ENCODE results near the gene KBTBD12.

KBTBD12 gene

DNA sequence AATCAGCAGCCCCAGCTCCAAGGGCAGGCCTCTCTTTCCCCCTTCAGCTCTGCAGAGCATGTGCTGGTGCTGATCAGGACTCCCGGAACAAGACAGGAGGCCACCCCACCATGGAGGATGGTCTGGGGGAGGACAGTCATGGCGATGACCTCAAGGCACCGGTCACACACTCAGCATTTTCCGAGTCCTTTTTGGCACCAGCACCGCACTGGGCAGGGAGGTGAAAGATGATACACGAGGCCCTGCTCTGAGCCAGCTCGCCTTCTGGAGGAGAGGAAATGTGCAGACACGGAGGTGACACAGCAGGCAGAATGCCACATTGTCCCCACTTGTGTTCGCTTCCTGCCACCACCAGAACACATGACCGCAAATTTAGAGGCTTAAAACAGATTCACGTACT, 75.4 kb downstream of the KBTBD12 start:
- TF ChIP-seq, protein P1, sequence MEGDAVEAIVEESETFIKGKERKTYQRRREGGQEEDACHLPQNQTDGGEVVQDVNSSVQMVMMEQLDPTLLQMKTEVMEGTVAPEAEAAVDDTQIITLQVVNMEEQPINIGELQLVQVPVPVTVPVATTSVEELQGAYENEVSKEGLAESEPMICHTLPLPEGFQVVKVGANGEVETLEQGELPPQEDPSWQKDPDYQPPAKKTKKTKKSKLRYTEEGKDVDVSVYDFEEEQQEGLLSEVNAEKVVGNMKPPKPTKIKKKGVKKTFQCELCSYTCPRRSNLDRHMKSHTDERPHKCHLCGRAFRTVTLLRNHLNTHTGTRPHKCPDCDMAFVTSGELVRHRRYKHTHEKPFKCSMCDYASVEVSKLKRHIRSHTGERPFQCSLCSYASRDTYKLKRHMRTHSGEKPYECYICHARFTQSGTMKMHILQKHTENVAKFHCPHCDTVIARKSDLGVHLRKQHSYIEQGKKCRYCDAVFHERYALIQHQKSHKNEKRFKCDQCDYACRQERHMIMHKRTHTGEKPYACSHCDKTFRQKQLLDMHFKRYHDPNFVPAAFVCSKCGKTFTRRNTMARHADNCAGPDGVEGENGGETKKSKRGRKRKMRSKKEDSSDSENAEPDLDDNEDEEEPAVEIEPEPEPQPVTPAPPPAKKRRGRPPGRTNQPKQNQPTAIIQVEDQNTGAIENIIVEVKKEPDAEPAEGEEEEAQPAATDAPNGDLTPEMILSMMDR (IDR thresholded peaks at IDR 0.05; ENCODE audit: low read depth, low read length, missing control alignments) = no peak
- H3K4me3 ChIP-seq (ENCODE audit: low read depth, low read length) = no peak overlapping the region
- DNase-seq (ENCODE audit: low read depth) = no peak
- in situ Hi-C loops (cut with HindIII; ENCODE audit: low sequenced_read_pairs) = no loop called here

DNA sequence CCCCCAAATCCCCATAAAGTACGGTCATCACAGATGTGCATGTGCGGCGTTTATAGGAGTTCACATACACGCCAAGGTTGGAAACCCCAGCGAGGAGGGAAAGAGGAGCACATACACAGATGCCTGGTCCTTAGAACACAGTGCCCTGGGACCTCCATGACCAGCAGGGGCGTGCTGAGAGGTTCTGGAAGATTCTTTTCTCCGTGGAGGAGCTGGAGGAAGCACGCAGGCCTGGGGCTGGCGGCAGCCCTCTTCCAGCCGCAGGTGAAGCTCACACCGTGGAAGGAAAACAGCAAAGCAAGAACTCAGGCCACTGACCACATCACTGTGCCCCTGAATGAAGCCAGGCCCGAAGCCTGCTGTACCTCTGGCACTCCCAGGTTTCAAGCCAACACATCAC, 76.2 kb downstream of the KBTBD12 start:
- in situ Hi-C loops (cut with HindIII; ENCODE audit: low sequenced_read_pairs) = no loop called here
- no peak overlapping the region for H3K4me3 ChIP-seq (ENCODE audit: low read depth, low read length)
- TF ChIP-seq, protein P1 (IDR thresholded peaks at IDR 0.05; ENCODE audit: low read depth, low read length, missing control alignments) = no peak
- no peak for DNase-seq (ENCODE audit: low read depth)

DNA sequence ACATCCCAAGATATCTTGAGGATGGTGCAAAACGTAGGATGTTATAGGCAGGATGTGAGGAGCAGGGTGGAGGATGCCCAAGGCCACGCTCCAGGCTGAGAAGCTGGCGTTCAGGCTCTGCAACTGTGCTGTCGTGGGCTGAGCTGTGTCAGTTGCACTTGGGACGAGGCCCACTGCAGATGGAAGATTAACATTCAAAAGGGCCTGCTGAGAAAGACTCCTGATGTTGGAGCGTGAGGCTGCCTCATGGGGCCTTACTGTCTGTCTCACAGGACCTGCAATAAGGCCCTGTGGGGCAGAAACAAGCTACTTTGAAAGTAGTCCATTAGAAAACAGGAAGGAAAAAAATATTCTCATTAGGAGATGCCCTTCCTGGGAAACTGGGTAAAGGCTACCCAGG, 76.6 kb downstream of the KBTBD12 start:
- DNase-seq (ENCODE audit: low read depth) = no peak
- TF ChIP-seq, protein P1 (IDR thresholded peaks at IDR 0.05; ENCODE audit: low read depth, low read length, missing control alignments) = no peak
- in situ Hi-C loops (cut with HindIII; ENCODE audit: low sequenced_read_pairs) = no loop called here
- H3K4me3 ChIP-seq (ENCODE audit: low read depth, low read length) = no peak overlapping the region

DNA sequence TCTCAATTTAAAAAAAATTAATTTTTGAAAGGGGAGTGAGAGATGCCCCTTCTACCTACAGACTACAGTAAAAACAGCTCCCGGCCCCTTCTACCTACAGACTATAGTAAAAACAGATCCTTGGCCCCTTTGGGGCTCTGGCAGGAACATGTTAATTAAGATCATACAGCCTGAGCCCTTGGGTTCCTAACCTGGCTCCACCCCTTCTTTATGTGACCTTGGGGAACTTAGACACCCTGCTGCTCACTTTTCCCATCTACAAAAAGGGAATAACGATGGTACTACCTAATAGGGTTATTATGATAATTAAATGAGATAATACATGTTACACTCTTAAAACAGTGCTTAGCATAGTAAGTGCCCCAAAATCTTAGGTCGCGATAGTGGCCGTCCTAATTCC, 77.1 kb downstream of the KBTBD12 start:
- no peak for DNase-seq (ENCODE audit: low read depth)
- in situ Hi-C loops (cut with HindIII; ENCODE audit: low sequenced_read_pairs) = no loop called here
- H3K4me3 ChIP-seq (ENCODE audit: low read depth, low read length) = no peak overlapping the region
- TF ChIP-seq, protein P1 (IDR thresholded peaks at IDR 0.05; ENCODE audit: low read depth, low read length, missing control alignments) = no peak

DNA sequence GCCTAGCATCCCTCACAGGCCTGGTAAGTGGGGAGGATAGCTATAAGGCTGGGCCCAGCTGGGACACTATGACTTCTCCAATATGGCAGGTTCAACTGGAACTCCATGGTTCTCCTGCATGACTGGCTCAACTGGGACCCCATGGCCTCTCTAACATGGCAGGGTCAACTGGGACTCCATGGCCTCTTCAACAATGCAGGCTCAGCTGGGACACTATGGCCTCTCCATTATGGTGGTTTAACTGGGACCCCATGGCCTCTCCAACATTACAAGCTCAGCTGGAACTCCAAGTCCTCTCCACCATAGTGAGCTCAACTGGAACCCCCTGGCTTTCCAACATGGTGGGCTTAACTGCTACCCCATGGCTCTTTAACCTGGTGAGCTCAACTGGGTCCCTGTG, 79.0 kb downstream of the KBTBD12 start:
- no peak overlapping the region for H3K4me3 ChIP-seq (ENCODE audit: low read depth, low read length)
- in situ Hi-C loops (cut with HindIII; ENCODE audit: low sequenced_read_pairs) = no loop called here

DNA sequence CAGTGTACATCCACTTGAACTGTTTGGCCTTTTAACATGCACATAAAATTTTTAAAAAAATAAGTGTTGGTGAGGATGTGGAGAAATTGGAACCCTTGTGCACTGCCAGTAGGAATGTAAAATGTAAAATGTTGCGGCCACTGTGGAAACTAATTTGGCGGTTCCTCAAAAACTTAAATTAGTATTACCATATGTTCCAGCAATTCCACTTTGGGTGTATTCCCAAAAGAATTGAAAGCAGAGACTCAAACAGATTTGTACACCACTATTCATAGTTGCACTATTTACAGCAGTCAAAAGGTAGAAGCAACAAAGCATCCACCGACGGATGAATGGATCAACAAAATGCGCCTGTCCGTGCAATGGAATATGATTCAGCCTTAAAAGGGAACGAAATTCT, 82.0 kb downstream of the KBTBD12 start:
- H3K4me3 ChIP-seq (ENCODE audit: low read depth, low read length) = no peak overlapping the region
- TF ChIP-seq, protein P1 (IDR thresholded peaks at IDR 0.05; ENCODE audit: low read depth, low read length, missing control alignments) = no peak
- no peak for DNase-seq (ENCODE audit: low read depth)
- in situ Hi-C loops (cut with HindIII; ENCODE audit: low sequenced_read_pairs) = no loop called here

More for the DNA sequence above, 79.0 kb downstream of the KBTBD12 start:
- TF ChIP-seq, protein P1 (IDR thresholded peaks at IDR 0.05; ENCODE audit: low read depth, low read length, missing control alignments) = no peak
- DNase-seq (ENCODE audit: low read depth) = no peak

DNA sequence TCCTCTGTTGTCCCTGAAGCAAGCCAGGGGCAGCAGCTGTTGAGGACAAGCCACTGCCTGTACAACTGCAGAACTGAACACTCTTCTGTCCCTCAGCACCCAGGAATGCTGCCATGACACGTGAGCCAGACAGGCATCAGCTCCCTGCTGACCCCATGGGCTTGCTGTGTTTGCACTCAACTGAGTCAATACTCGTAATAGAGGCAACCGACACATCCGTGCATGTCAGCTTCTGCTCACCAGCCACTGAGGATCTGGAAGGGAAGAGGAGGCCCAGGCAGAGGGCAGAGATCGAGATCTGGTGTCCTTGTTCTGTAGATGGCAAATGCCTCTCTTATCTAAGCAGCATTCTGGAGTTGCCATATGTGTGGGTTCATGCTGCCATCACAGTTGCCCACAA, 82.9 kb downstream of the KBTBD12 start:
- no peak for DNase-seq (ENCODE audit: low read depth)
- no peak overlapping the region for H3K4me3 ChIP-seq (ENCODE audit: low read depth, low read length)
- in situ Hi-C loops (cut with HindIII; ENCODE audit: low sequenced_read_pairs) = no loop called here
- TF ChIP-seq, protein P1 (IDR thresholded peaks at IDR 0.05; ENCODE audit: low read depth, low read length, missing control alignments) = no peak

Measured in astrocyte of the cerebellum (primary cell).